GM21360 (cell line): ENCODE results near the gene ASB13.

Experiments
- ATAC-seq: cut with Tn5 transposase; IDR thresholded peaks from one replicate; pipeline ENCODE4 v1.9.1; 2021; ENCODE audit warnings: mild to moderate bottlenecking, moderate library complexity; ENCODE audit not compliant: unreplicated experiment

ASB13 gene, protein sequence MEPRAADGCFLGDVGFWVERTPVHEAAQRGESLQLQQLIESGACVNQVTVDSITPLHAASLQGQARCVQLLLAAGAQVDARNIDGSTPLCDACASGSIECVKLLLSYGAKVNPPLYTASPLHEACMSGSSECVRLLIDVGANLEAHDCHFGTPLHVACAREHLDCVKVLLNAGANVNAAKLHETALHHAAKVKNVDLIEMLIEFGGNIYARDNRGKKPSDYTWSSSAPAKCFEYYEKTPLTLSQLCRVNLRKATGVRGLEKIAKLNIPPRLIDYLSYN

GRCh38 chr10:5666008-5666840, at the start of gene ASB13:
Gene ASB13, minus strand, starts transcription at chr10:5666595. Its CDS starts 44 bp downstream, at chr10:5666551.
- no peak for ATAC-seq

DNA sequence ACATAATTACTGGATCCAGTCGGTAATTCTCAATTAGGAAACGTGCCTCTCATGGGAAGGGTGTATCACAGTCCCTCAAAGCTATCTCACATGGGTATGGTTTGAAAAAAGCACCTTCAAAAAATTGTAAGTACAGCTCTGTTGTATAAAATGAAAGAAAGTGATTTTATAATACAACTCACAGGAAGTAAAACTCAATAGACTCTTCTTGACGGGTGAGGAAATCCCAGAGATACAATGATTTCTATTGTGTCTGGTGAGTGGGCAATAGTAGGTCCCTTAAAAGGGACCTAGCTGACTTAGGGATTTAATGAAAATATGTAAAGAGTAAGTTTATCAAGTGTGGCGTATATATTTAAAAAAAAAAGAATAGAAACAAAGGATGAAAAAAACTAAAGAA, 45.2 kb upstream of the ASB13 start:
- no peak for ATAC-seq

GRCh38 chr10:5710859-5711258, 44.5 kb upstream of the ASB13 start:
- no peak for ATAC-seq

DNA sequence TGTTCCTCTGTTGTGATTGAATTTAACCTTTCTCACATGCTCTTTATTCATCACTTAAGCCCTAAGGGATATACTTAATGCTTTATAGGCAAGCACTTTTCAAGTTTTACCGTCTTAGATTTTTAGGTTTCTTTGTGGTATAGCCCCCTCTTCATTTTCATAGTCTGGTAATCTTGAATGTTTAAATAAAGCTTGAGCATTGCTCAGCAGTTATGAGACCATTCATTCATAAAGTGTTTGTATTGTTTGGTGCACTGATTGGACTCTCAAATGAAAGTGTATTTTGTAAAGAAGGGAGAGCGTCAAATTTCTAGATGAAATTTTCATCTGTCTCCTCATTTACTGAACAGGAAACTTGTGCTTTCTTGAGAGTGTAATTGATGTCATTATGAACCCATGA, 43.5 kb upstream of the ASB13 start:
- no peak for ATAC-seq

- no peak for ATAC-seq
Observed at GRCh38 chr10:5708356-5708755, 42.0 kb upstream of the ASB13 start.

GRCh38 chr10:5698062-5698461, 31.7 kb upstream of the ASB13 start:
- ATAC-seq: no peak

GRCh38 chr10:5697342-5697741, 30.9 kb upstream of the ASB13 start:
- ATAC-seq: no peak

GRCh38 chr10:5694573-5694972, 28.2 kb upstream of the ASB13 start:
- no peak for ATAC-seq

DNA sequence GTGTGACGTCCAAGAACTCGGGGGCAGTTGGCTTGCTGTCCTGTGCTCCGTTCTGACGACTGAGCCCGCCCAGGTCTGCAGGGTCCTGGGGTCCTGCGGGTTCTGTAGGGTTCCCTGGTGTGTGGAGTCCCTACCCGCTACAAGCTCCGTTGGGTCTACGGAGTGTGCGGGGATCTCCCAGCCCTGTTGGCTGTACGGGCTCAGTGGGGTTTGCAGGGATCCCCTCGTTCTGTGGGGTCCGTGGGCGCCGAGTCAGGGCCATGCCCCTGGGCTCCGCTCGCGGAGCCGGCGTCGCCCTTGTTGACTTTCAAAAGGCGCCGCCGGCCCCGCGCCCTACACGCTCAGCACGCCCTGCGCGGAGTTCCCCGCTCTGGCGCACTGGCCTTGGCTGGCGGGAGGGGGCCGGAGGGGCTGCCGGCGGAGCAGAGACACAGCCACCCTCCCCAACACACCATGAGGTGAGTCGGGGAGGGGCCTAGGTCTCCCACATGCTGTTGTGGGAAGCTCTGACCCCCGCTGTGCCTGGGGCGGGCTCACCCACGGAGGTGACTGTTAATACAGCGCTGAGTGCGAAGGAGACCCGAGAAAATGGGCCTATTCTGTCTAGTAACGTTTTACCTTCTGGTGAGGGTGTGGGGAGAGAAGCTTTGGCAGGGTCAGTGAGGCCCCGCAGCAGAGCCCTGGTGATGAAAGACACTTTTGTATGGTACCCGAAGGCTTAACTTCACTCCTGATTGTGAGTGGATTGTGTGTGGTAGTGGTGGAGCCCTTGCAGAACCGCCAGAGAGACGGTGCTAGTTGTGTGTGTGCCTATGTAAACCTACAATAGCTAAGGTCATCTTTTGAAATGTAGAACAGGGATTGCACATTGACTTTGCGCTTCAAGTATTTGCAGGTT, 26.3 kb upstream of the ASB13 start:
- peak; percentile 70 for ATAC-seq

- ATAC-seq: no peak
Observed at GRCh38 chr10:5691786-5692185, 25.4 kb upstream of the ASB13 start.

DNA sequence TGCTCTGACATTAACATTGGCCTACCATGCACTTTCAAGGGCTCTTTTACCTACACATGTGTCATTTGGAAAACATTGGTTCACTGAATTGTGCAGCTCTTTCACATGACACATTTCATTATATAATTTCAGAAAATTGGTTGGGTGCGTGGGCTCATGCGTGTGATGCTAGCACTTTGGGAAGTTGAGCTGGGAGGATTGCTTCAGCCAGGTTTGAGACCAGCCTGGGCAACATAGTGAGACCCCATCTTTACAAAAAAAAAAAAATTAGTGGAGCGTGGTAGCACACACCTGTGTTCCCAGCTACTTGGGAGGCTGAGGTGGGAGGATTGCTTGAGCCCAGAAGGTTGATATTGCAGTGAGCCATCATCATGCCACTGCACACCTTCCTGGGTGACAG, 22.2 kb upstream of the ASB13 start:
- ATAC-seq: no peak

GRCh38 chr10:5685764-5686240, 19.4 kb upstream of the ASB13 start:
- ATAC-seq: no peak

DNA sequence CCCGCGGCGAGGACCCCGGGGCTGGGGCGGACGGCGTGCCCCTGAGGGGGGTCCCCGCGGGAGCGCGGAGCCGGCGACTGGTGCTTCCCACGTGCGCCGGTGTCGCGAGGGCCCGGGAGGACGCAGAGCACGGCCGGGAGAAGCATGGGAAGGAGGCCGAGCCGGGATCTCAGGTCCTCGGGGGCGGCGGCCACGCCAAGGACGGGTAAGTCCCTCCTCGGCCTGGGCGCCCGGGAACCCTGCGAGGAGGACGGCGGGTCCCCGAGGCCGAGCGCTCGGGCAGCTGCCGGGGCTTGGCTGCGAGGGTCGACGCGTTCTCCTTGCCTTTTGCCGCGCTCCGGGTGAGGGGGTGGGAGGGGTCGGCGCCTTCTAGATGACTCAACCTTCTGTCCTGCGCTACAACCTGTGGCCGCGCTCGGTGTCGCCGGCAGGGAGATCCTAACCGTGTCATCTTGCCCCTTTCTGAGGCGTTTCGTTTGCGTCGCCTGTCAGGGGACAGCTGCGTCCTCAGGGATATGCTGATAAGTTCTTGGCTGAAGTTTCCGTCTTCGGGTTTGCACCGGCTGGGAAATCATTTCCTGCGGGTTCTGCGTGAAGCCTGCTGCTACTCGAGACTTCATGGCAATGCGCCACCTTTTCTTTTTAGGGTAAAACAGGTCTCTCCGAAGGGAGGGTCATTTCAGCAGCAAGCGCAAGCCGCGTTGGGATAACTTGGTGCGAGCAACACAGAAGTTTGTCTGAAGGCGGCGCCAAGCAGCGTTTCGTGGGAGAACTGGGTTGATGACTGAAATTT, 18.8 kb upstream of the ASB13 start:
- peak; percentile 44 for ATAC-seq

GRCh38 chr10:5684318-5684970, 18.0 kb upstream of the ASB13 start, which contains the start of gene TASOR2:
Gene TASOR2, plus strand, starts transcription at chr10:5684838. Its CDS starts 35,805 bp downstream, at chr10:5720643.
- peak; percentile 55 for ATAC-seq

GRCh38 chr10:5683065-5683464, 16.7 kb upstream of the ASB13 start:
- ATAC-seq: no peak

DNA sequence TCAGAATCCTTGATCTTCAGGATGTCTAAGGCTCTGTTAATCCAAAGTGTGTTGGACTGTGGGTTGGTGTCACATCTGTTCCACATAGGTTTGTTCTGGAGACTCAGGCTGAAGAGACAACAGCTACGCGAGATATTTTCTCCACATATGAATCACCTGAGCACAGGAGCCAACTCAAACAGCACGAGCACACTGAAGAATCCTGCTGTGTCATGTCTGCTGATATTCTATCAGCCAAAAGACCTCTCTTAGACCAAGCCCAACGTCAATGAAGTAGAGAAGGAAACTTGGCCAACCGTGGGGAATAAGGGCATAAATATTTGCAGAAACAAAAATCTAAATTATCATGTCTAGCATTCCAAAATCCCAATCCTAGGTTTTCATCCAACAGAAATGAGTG, 15.5 kb upstream of the ASB13 start:
- no peak for ATAC-seq

DNA sequence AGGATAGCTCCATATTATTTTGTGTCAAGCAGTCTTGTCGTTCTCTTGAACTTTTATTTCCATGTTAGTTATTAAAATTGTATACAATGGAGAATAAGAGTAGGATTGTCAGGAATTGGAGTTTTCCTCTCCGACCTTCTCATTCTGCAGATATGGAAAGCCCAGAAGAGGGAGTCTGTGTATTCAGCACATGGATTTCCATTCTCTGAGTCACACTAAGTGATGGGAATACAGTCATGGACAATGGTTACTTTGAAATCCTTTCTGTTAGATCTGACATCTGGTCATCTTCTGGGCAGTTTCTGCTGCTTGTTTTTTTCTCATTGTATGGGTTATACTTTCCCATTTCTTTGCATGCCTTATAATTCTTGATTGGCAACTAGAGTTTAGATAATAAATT, 13.2 kb upstream of the ASB13 start:
- ATAC-seq: no peak

GRCh38 chr10:5679037-5679435, 12.6 kb upstream of the ASB13 start:
- ATAC-seq: no peak

DNA sequence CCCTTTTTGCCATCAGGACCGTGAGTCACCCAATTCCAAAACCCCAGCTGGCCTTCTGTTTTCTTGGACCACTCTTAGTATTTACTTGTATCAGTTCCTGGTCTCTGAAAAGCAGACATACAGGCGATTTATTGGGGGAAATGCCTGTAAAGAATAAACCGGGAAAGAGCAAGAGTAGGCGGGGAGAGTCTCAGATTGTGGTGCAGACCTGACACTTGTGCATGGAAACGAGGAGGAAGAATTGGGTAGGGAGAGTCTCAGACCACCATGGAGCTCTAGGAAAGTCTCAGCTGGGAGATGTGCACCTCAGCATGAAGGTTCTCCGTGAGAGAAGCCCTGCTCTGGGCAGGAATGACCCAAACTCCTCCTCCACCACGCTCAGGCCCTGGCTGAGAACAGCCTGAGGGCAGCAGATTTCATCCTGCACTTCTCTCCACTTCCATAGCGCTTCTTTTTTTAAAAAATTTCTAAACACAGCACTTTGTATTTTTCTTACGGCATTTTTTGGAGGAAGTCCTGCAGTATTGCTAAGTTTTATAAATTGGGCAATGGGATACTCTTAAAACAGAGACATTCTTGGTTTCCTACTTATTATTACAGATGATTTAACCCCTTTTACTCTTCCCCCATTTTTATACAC, 12.1 kb upstream of the ASB13 start:
- no peak for ATAC-seq
